ENCODE data around the gene DARS1. TPM values are rescaled to one million over a fixed set of nuclear protein-coding genes. Genes with fewer than 3 reads are reported as not detected.

DARS1 gene
- polyA plus RNA-seq, 3 donors, result 24.4 to 53.0 (median 46.2) TPM

GRCh38 chr2:135948642-135949355 lies 36.6 kb downstream of the DARS1 start:
- peak in 2 of 3 donors; percentile 28 to 39 for DNase-seq
- H3K4me2 ChIP-seq (replicated peaks; ENCODE audit: extremely low read depth, low read length, poor library complexity, severe bottlenecking), result no peak overlapping the region
- H3K4me1 Mint-ChIP-seq, result peaks cover 25% of the 10 kb centered on the region

GRCh38 chr2:135948141-135948540 lies 37.3 kb downstream of the DARS1 start:
- no peaks in the 10 kb centered on the region for H3K27me3 ChIP-seq (ENCODE audit: control insufficient read depth in 2 of 2, insufficient read depth in 2 of 2, low read length in 2 of 2)
- H3K9ac ChIP-seq (ENCODE audit: insufficient read depth, low read length, poor library complexity, severe bottlenecking), result no peak overlapping the region
- H3K79me2 ChIP-seq (ENCODE audit: insufficient read depth, low read length), result peaks cover 58% of the 10 kb centered on the region
- peaks cover 9 to 10% of the 10 kb centered on the region in 2 donors for H3K4me1 ChIP-seq (ENCODE audit: control insufficient read depth in 1 of 2, insufficient read depth in 2 of 2, low read length in 2 of 2)
- no peak overlapping the region for H3K4me3 ChIP-seq (replicated peaks in 1 of 3; ENCODE audit: low read depth in 2 of 3, low read length in 3 of 3)
- no peaks in the 10 kb centered on the region for H3K27me3 Mint-ChIP-seq (ENCODE audit: low read depth in 3 of 3)
- peaks cover 34 to 42% of the 10 kb centered on the region in 2 donors for H3K36me3 Mint-ChIP-seq
- no peak overlapping the region for H3K27ac ChIP-seq (ENCODE audit: low read depth in 1 of 2, low read length in 2 of 2)
- peaks cover 20% of the 10 kb centered on the region for H3K4me1 Mint-ChIP-seq
- H4K20me1 ChIP-seq (ENCODE audit: insufficient read depth, low read length), result peaks cover 7% of the 10 kb centered on the region
- no peak overlapping the region for H3K4me3 Mint-ChIP-seq
- no peak overlapping the region for H2AFZ ChIP-seq (ENCODE audit: insufficient read depth, low read depth, low read length, poor library complexity, severe bottlenecking)
- DNase-seq, result no peak
- WGBS (ENCODE audit: insufficient coverage), result no CpG with 5 or more reads among the region's 1 CpG
- peaks cover 0 to 4% (median 0%) of the 10 kb centered on the region in 7 donors for H3K9me3 Mint-ChIP-seq
- H3K4me2 ChIP-seq (replicated peaks; ENCODE audit: extremely low read depth, low read length, poor library complexity, severe bottlenecking), result no peak overlapping the region
- no peaks in the 10 kb centered on the region for H3K9me3 ChIP-seq (replicated peaks in 1 of 2; ENCODE audit: control insufficient read depth in 1 of 2, insufficient read depth in 1 of 2, low read length in 2 of 2)
- peak overlapping the region in 3 of 7 donors; percentile 42 to 60 (median 43) for H3K27ac Mint-ChIP-seq
- H3K36me3 ChIP-seq (replicated peaks in 1 of 2; ENCODE audit: control insufficient read depth in 1 of 2, insufficient read depth in 2 of 2, low read length in 2 of 2), result peaks cover 3 to 4% of the 10 kb centered on the region in 2 donors
- no peak for TF ChIP-seq CTCF (IDR thresholded peaks at IDR 0.05)
- intact Hi-C loops (cut with micrococcal nuclease), result no loop called here

More at GRCh38 chr2:135948642-135949355, 36.6 kb downstream of the DARS1 start:
- H3K27me3 ChIP-seq (ENCODE audit: control insufficient read depth in 2 of 2, insufficient read depth in 2 of 2, low read length in 2 of 2), result no peaks in the 10 kb centered on the region
- no peak overlapping the region for H2AFZ ChIP-seq (ENCODE audit: insufficient read depth, low read depth, low read length, poor library complexity, severe bottlenecking)
- Mint-ChIP-seq H3K4me3 (no peak overlapping the region), H3K27me3 (ENCODE audit: low read depth in 3 of 3) (no peaks in the 10 kb centered on the region), H3K27ac (peak overlapping the region in 3 of 7 donors; percentile 40 to 42 (median 42)), H3K36me3 (peaks cover 30 to 40% of the 10 kb centered on the region in 2 donors), H3K9me3 (peaks cover 0 to 4% (median 0%) of the 10 kb centered on the region in 7 donors)
- peaks cover 7% of the 10 kb centered on the region for H4K20me1 ChIP-seq (ENCODE audit: insufficient read depth, low read length)
- intact Hi-C loops (cut with micrococcal nuclease), result no loop called here
- H3K4me3 ChIP-seq (replicated peaks in 1 of 3; ENCODE audit: low read depth in 2 of 3, low read length in 3 of 3), result no peak overlapping the region
- peaks cover 56% of the 10 kb centered on the region for H3K79me2 ChIP-seq (ENCODE audit: insufficient read depth, low read length)
- no peaks in the 10 kb centered on the region for H3K9me3 ChIP-seq (replicated peaks in 1 of 2; ENCODE audit: control insufficient read depth in 1 of 2, insufficient read depth in 1 of 2, low read length in 2 of 2)
- peaks cover 15% of the 10 kb centered on the region in 2 donors for H3K4me1 ChIP-seq (ENCODE audit: control insufficient read depth in 1 of 2, insufficient read depth in 2 of 2, low read length in 2 of 2)
- no peak for TF ChIP-seq CTCF (IDR thresholded peaks at IDR 0.05)
- peaks cover 0 to 4% of the 10 kb centered on the region in 2 donors for H3K36me3 ChIP-seq (replicated peaks in 1 of 2; ENCODE audit: control insufficient read depth in 1 of 2, insufficient read depth in 2 of 2, low read length in 2 of 2)
- no peak overlapping the region for H3K9ac ChIP-seq (ENCODE audit: insufficient read depth, low read length, poor library complexity, severe bottlenecking)
- WGBS (ENCODE audit: insufficient coverage), result 96% methylated on average over 4 of the region's 9 CpGs
- H3K27ac ChIP-seq (ENCODE audit: low read depth in 1 of 2, low read length in 2 of 2), result no peak overlapping the region
